MCF 10A (cell line): ENCODE data around the gene GTF2IRD1. TPM values are rescaled to one million over a fixed set of nuclear protein-coding genes. Genes with fewer than 3 reads are reported as not detected.

Source experiments
- BruUV-seq: library from RNA; stranded (reverse); fragments of 400-500 nt; replicated peaks from 2 replicates; lab custom pipeline; 2021; lab: Mats Ljungman, UMichigan
- CTCF ChIA-PET: fragments of 300-600 bp; sonication (Branson Sonifier 250); formaldehyde crosslinking; extraction: SDS; loops from one replicate; lab custom pipeline; 2021; ENCODE audit warnings: antibody characterized with exemption, inconsistent platforms; lab: Yijun Ruan, JAX
- POLR2A ChIA-PET: fragments of 300-600, 350-650 bp; sonication (Branson Sonifier 250); formaldehyde crosslinking; extraction: SDS; loops from one replicate; lab custom pipeline; 2020; ENCODE audit warnings: antibody characterized with exemption, inconsistent platforms; lab: Yijun Ruan, JAX
- DNase-seq: peaks from one replicate; pipeline ENCODE4 v3.0.0-alpha.2; 2018; ENCODE audit not compliant: unreplicated experiment
- H3K27ac Mint-ChIP-seq: one replicate; pipeline ENCODE4 v1.8.0; 2022; ENCODE audit warnings: mild to moderate bottlenecking, low read depth, mixed read lengths; ENCODE audit not compliant: unreplicated experiment
- H3K27me3 Mint-ChIP-seq: one replicate; pipeline ENCODE4 v1.8.0; 2022; ENCODE audit warnings: mixed read lengths; ENCODE audit not compliant: insufficient read depth, unreplicated experiment
- H3K36me3 Mint-ChIP-seq: one replicate; pipeline ENCODE4 v1.8.0; 2022; ENCODE audit warnings: mild to moderate bottlenecking, moderate library complexity, mixed read lengths; ENCODE audit not compliant: insufficient read depth, unreplicated experiment
- H3K4me1 Mint-ChIP-seq: one replicate; pipeline ENCODE4 v1.8.0; 2022; ENCODE audit warnings: mixed read lengths; ENCODE audit not compliant: insufficient read depth, unreplicated experiment
- H3K4me3 Mint-ChIP-seq: one replicate; pipeline ENCODE4 v1.8.0; 2022; ENCODE audit warnings: mild to moderate bottlenecking, moderate library complexity, mixed read lengths; ENCODE audit not compliant: unreplicated experiment
- H3K9me3 Mint-ChIP-seq: one replicate; pipeline ENCODE4 v1.8.0; 2022; ENCODE audit warnings: mixed read lengths; ENCODE audit not compliant: unreplicated experiment
- intact Hi-C: fragments of 100-400 bp; cut with micrococcal nuclease; formaldehyde crosslinking; loops from 2 replicates; pipeline ENCODE4 v1.14.1; 2022
- total RNA-seq: library from RNA; stranded (reverse); gene quantifications from 2 replicates; pipeline ENCODE4 v1.2.3, GENCODE V29; 2022
- TF ChIP-seq, protein P1 (sequence below): fragments of 200-600 bp; IDR thresholded peaks from one replicate; pipeline ENCODE4 v1.8.0; 2022; ENCODE audit warnings: antibody characterized with exemption, mild to moderate bottlenecking; ENCODE audit not compliant: unreplicated experiment

GTF2IRD1 gene
- total RNA-seq, 1 experiment from 2014 or later: 77.6 TPM

DNA sequence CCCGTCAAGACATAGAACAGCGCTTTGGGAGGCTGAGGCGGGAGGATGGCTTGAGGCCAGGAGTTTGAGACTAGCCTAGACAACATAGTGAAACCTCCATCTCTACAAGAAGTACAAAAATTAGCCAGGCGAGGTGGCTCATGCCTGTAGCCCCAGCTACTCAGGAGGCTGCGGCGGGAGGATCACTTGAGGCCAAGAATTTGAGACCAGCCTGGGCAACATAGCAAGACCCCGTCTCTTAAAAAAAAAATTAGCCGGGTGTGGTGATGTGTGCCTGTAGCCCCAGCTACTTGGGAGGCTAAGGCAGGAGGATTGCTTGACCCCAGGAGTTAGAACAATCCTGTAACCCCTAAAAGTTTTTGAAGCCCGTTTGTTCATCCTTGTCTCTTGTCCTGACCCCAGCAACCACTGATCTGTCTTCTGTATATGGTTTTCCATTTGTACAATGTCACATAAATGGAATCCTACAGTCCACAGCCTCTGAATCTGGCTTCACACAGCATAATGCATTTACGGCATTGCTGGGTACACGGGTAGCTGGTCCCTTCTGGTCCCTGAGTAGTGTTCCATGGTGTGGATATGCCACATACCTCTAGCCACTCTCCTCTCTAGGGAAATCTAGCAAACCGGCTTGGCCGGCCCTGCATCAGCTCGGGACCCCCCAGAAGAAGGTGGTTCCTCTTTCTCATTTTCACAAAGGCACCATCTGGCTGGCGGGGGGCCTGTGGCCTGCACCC, 8.4 kb downstream of the GTF2IRD1 start:
- H3K27me3 Mint-ChIP-seq: no peaks in the 10 kb centered on the region
- TF ChIP-seq, protein P1, sequence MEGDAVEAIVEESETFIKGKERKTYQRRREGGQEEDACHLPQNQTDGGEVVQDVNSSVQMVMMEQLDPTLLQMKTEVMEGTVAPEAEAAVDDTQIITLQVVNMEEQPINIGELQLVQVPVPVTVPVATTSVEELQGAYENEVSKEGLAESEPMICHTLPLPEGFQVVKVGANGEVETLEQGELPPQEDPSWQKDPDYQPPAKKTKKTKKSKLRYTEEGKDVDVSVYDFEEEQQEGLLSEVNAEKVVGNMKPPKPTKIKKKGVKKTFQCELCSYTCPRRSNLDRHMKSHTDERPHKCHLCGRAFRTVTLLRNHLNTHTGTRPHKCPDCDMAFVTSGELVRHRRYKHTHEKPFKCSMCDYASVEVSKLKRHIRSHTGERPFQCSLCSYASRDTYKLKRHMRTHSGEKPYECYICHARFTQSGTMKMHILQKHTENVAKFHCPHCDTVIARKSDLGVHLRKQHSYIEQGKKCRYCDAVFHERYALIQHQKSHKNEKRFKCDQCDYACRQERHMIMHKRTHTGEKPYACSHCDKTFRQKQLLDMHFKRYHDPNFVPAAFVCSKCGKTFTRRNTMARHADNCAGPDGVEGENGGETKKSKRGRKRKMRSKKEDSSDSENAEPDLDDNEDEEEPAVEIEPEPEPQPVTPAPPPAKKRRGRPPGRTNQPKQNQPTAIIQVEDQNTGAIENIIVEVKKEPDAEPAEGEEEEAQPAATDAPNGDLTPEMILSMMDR: no peak
- CTCF ChIA-PET: interaction anchor here (0.8 to 1.0 kb wide), 2 partner anchors 16 to 193 kb away, joined by 3 read pairs; no protein-coding TSS in a partner anchor
- no peaks in the 10 kb centered on the region for H3K9me3 Mint-ChIP-seq
- peaks cover 29% of the 10 kb centered on the region for H3K36me3 Mint-ChIP-seq
- peaks cover 20% of the 10 kb centered on the region for H3K4me1 Mint-ChIP-seq
- no TSS peak for BruUV-seq
- H3K27ac Mint-ChIP-seq: peak overlapping the region; percentile 32
- intact Hi-C loops: no loop called here
- POLR2A ChIA-PET: interaction anchor here (0.6 to 2.3 kb wide), 6 partner anchors 11 to 49 kb away, joined by 3 to 6 read pairs (median 3); no protein-coding TSS in a partner anchor
- no peak for DNase-seq
- H3K4me3 Mint-ChIP-seq: no peak overlapping the region

DNA sequence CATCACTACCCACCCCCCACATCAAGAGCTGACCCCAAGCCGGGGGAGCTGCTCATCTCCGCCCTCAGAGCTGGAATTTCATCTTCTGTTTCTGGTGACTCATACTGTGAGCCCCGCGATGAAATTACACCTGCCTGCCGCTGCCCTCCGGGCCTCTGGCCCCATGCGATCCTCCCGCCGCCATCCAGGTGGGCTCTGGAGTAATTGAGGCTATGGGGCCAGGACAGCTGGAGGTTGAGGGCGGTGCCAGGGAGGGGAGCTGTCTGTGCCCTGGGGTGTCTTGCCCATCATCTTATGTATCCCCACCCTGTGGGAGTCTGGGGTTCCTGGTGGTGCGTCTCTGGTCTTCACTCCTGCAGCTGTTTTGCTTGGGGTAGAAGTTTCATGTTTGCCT, 9.0 kb downstream of the GTF2IRD1 start:
- Mint-ChIP-seq H3K4me1 (peaks cover 15% of the 10 kb centered on the region), H3K9me3 (no peaks in the 10 kb centered on the region), H3K36me3 (peaks cover 28% of the 10 kb centered on the region), H3K27me3 (no peaks in the 10 kb centered on the region), H3K4me3 (no peak overlapping the region), H3K27ac (peak overlapping the region; percentile 32)
- TF ChIP-seq, protein P1: no peak
- intact Hi-C loops: no loop called here
- no peak for DNase-seq
- BruUV-seq: no TSS peak
- CTCF ChIA-PET: interaction anchor here (0.8 to 1.0 kb wide), 2 partner anchors 16 to 193 kb away, joined by 3 read pairs; no protein-coding TSS in a partner anchor
- POLR2A ChIA-PET: interaction anchor here (0.8 to 2.3 kb wide), 5 partner anchors 10 to 49 kb away, joined by 3 to 6 read pairs (median 3); no protein-coding TSS in a partner anchor

DNA sequence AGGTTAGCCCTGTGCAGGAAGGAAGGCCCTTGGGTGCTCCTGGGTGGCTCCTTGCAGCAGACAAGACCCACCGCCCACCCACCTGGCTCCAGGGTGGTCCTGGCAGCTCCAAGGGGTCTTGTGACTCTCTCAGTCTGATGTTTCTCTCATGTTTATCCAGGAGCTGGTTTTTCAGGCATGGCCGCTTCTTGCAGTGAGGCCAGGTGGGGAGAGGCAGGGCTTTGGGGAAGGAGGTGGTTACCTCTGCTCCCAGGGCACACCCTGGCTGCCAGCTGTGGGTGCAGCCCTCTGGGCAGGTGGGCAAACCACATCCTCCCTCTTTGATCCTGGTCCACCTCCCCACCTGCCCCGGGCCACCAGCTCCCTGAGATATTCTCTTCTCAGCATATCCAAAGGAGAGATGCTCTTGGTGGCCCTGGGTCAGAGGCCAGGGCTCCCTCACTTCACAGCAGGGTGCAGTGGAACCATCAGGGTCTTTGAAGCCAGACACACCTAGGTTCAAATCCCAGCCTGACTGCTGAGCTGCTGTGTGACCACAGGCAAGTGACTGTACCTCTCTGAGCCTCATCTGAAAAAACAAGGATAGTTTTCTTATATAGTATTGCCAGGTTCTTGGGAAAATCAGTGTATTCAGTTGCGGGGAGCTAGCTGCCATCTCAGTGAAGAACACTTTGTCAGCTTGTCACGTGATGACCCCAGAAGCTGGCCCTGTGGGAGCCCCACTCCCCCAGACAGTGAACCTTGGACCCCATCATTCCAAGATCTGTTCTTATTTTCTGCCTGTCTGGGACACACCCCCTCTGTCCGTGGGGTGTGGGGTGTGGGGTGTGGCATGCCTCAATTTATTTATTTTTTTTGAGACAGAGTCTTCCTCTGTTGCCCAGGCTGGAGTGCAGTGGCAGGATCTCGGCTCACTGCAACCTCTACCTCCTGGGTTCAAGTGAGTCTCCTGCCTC, 11.5 kb downstream of the GTF2IRD1 start:
- Mint-ChIP-seq H3K27me3 (no peaks in the 10 kb centered on the region), H3K27ac (no peak overlapping the region), H3K4me3 (no peak overlapping the region), H3K9me3 (no peaks in the 10 kb centered on the region), H3K36me3 (peaks cover 19% of the 10 kb centered on the region), H3K4me1 (peaks cover 8% of the 10 kb centered on the region)
- intact Hi-C loops: no loop called here
- no peak for DNase-seq
- ChIA-PET CTCF (interaction anchor here (0.7 kb wide), 1 partner anchor 48 kb away, joined by 3 read pairs; no protein-coding TSS in a partner anchor), POLR2A (interaction anchor here (0.7 to 0.9 kb wide), 2 partner anchors 13 to 16 kb away, joined by 3 read pairs; no protein-coding TSS in a partner anchor)
- TF ChIP-seq, protein P1: no peak
- BruUV-seq: no TSS peak
